ENCODE data around the gene PRKCZ. TPM values are rescaled to one million over a fixed set of nuclear protein-coding genes. Genes with fewer than 3 reads are reported as not detected.

The PRKCZ gene
- total RNA-seq, 2 donors from 2014 or later, result 11.8 to 22.4 TPM

GRCh38 chr1:2068951-2069350, 18.7 kb downstream of the PRKCZ start:
- ATAC-seq, result no peak
- Mint-ChIP-seq H3K9me3 (peaks cover 3 to 6% of the 10 kb centered on the region in 2 donors), H3K27ac (no peak overlapping the region), H3K36me3 (peaks cover 7 to 8% of the 10 kb centered on the region in 2 donors)
- DNase-seq (ENCODE audit: low spot score in 2 of 2), result no peak

GRCh38 chr1:2070016-2070415, 19.8 kb downstream of the PRKCZ start:
- H3K27ac Mint-ChIP-seq, result no peak overlapping the region
- DNase-seq (ENCODE audit: low spot score in 2 of 2) (no peak), ATAC-seq (no peak)
- H3K36me3 Mint-ChIP-seq, result no peaks in the 10 kb centered on the region
- no peaks in the 10 kb centered on the region for H3K9me3 Mint-ChIP-seq

- Mint-ChIP-seq H3K27ac (no peak overlapping the region), H3K36me3 (peaks cover 0 to 6% of the 10 kb centered on the region in 2 donors), H3K9me3 (no peaks in the 10 kb centered on the region)
- DNase-seq (ENCODE audit: low spot score in 2 of 2), result no peak
- no peak for ATAC-seq
These were observed 20.8 kb downstream of the PRKCZ start for GRCh38 chr1:2070800-2071530.

GRCh38 chr1:2072109-2072806, 22.0 kb downstream of the PRKCZ start:
- DNase-seq (ENCODE audit: low spot score in 2 of 2) (no peak), ATAC-seq (peak; percentile 30 to 41)
- H3K27ac Mint-ChIP-seq, result peak overlapping the region in 1 of 2 donors; percentile 42
- H3K9me3 Mint-ChIP-seq, result peaks cover 5 to 6% of the 10 kb centered on the region in 2 donors
- peaks cover 8 to 14% of the 10 kb centered on the region in 2 donors for H3K36me3 Mint-ChIP-seq

GRCh38 chr1:2072891-2073290, 22.7 kb downstream of the PRKCZ start:
- Mint-ChIP-seq H3K36me3 (peaks cover 14 to 20% of the 10 kb centered on the region in 2 donors), H3K27ac (no peak overlapping the region), H3K9me3 (peaks cover 11 to 12% of the 10 kb centered on the region in 2 donors)
- DNase-seq (ENCODE audit: low spot score in 2 of 2) (no peak), ATAC-seq (no peak)

- no peak overlapping the region for H3K27ac Mint-ChIP-seq
- peaks cover 18 to 20% of the 10 kb centered on the region in 2 donors for H3K9me3 Mint-ChIP-seq
- H3K36me3 Mint-ChIP-seq, result peaks cover 21 to 27% of the 10 kb centered on the region in 2 donors
- DNase-seq (ENCODE audit: low spot score in 2 of 2) (no peak), ATAC-seq (no peak)
These were observed 23.4 kb downstream of the PRKCZ start for GRCh38 chr1:2073382-2074230.

- Mint-ChIP-seq H3K36me3 (peaks cover 29 to 35% of the 10 kb centered on the region in 2 donors), H3K27ac (no peak overlapping the region), H3K9me3 (peaks cover 20 to 21% of the 10 kb centered on the region in 2 donors)
- DNase-seq (ENCODE audit: low spot score in 2 of 2), result no peak
- ATAC-seq, result no peak
These were observed 24.2 kb downstream of the PRKCZ start for GRCh38 chr1:2074396-2074795.

GRCh38 chr1:2074944-2075740, 24.9 kb downstream of the PRKCZ start:
- peak overlapping the region in 1 of 2 donors; percentile 20 for H3K27ac Mint-ChIP-seq
- peaks cover 20 to 21% of the 10 kb centered on the region in 2 donors for H3K9me3 Mint-ChIP-seq
- peaks cover 37 to 40% of the 10 kb centered on the region in 2 donors for H3K36me3 Mint-ChIP-seq
- DNase-seq (ENCODE audit: low spot score in 2 of 2) (no peak), ATAC-seq (no peak)

GRCh38 chr1:2076826-2077225, 26.6 kb downstream of the PRKCZ start:
- no peak for ATAC-seq
- Mint-ChIP-seq H3K27ac (no peak overlapping the region), H3K9me3 (peaks cover 20 to 21% of the 10 kb centered on the region in 2 donors), H3K36me3 (peaks cover 38 to 40% of the 10 kb centered on the region in 2 donors)
- no peak for DNase-seq (ENCODE audit: low spot score in 2 of 2)

- Mint-ChIP-seq H3K36me3 (peaks cover 38 to 40% of the 10 kb centered on the region in 2 donors), H3K27ac (no peak overlapping the region), H3K9me3 (peaks cover 20 to 21% of the 10 kb centered on the region in 2 donors)
- no peak for DNase-seq (ENCODE audit: low spot score in 2 of 2)
- no peak for ATAC-seq
These were observed 28.0 kb downstream of the PRKCZ start for GRCh38 chr1:2078170-2078569.

- peaks cover 20 to 21% of the 10 kb centered on the region in 2 donors for H3K9me3 Mint-ChIP-seq
- ATAC-seq, result no peak
- H3K36me3 Mint-ChIP-seq, result peaks cover 38 to 40% of the 10 kb centered on the region in 2 donors
- no peak overlapping the region for H3K27ac Mint-ChIP-seq
- DNase-seq (ENCODE audit: low spot score in 2 of 2), result no peak
These were observed 29.3 kb downstream of the PRKCZ start for GRCh38 chr1:2079396-2080085.

- no peak overlapping the region for H3K27ac Mint-ChIP-seq
These were observed 29.9 kb downstream of the PRKCZ start for GRCh38 chr1:2080140-2080539.

GRCh38 chr1:2080884-2081283, 30.7 kb downstream of the PRKCZ start:
- ATAC-seq (no peak), DNase-seq (ENCODE audit: low spot score in 2 of 2) (no peak)
- peaks cover 34 to 38% of the 10 kb centered on the region in 2 donors for H3K36me3 Mint-ChIP-seq
- H3K27ac Mint-ChIP-seq, result no peak overlapping the region
- H3K9me3 Mint-ChIP-seq, result peaks cover 20 to 21% of the 10 kb centered on the region in 2 donors

More at GRCh38 chr1:2080140-2080539, 29.9 kb downstream of the PRKCZ start:
- ATAC-seq (no peak), DNase-seq (ENCODE audit: low spot score in 2 of 2) (no peak)
- H3K36me3 Mint-ChIP-seq, result peaks cover 38 to 40% of the 10 kb centered on the region in 2 donors
- H3K9me3 Mint-ChIP-seq, result peaks cover 20 to 21% of the 10 kb centered on the region in 2 donors

- H3K9me3 Mint-ChIP-seq, result peaks cover 20 to 21% of the 10 kb centered on the region in 2 donors
- ATAC-seq (no peak), DNase-seq (ENCODE audit: low spot score in 2 of 2) (no peak)
- no peak overlapping the region for H3K27ac Mint-ChIP-seq
- peaks cover 34 to 38% of the 10 kb centered on the region in 2 donors for H3K36me3 Mint-ChIP-seq
These were observed 31.2 kb downstream of the PRKCZ start for GRCh38 chr1:2081326-2081885.

GRCh38 chr1:2082064-2082463, 31.9 kb downstream of the PRKCZ start:
- H3K36me3 Mint-ChIP-seq, result peaks cover 28 to 33% of the 10 kb centered on the region in 2 donors
- no peak overlapping the region for H3K27ac Mint-ChIP-seq
- H3K9me3 Mint-ChIP-seq, result peaks cover 17% of the 10 kb centered on the region in 2 donors
- DNase-seq (ENCODE audit: low spot score in 2 of 2) (no peak), ATAC-seq (no peak)
